Thoracic aorta (tissue), 2 donors: ENCODE measurements around the gene CCL24. TPM values are rescaled to one million over a fixed set of nuclear protein-coding genes. Genes with fewer than 3 reads are reported as not detected.
"Not testable (repeated sequence)": the region's sequence is repeated elsewhere in the genome, so short reads cannot be mapped to it uniquely, and the experiment has no call there.

Experiments used
- ATAC-seq: fragments of 150-250 bp; one replicate; pipeline ENCODE4 v1.8.0; 2017; ENCODE audit warnings: low read depth; ENCODE audit not compliant: insufficient number of reproducible peaks, low FRiP score
- DNase-seq: peaks from one replicate; pipeline ENCODE4 v3.0.0-alpha.2; 2020; ENCODE audit warnings: low spot score
- H3K27ac ChIP-seq, 2 donors: fragments of 200-600 bp; sonication (generic); 1 replicate in 1 of 2; 2 replicates in 1 of 2; pipeline ENCODE4 v1.5.1; 2016; ENCODE audit warnings: mild to moderate bottlenecking in 2 of 2, moderate library complexity in 2 of 2
- H3K27me3 ChIP-seq: fragments of 200-600 bp; sonication (generic); replicated peaks from 2 replicates; pipeline ENCODE4 v1.6.0; 2016; ENCODE audit warnings: mild to moderate bottlenecking; ENCODE audit not compliant: insufficient read depth
- H3K36me3 ChIP-seq: fragments of 200-600 bp; sonication (generic); one replicate; pipeline ENCODE4 v1.5.1; 2016
- H3K4me1 ChIP-seq, 2 donors: fragments of 200-600 bp; sonication (generic); 1 replicate in 1 of 2; 2 replicates in 1 of 2; pipeline versions ENCODE4 v1.5.1 to v1.6.0; 2016; ENCODE audit warnings: low read depth in 2 of 2, mild to moderate bottlenecking in 1 of 2; ENCODE audit not compliant: control insufficient read depth in 1 of 2
- H3K4me3 ChIP-seq: fragments of 200-600 bp; sonication (generic); 2 replicates; pipeline ENCODE4 v1.5.1; 2016; ENCODE audit warnings: mild to moderate bottlenecking
- H3K9me3 ChIP-seq: fragments of 200-600 bp; sonication (generic); 2 replicates; pipeline ENCODE4 v1.5.1; 2016
- CTCF ChIP-seq: fragments of 200-600 bp; sonication (generic); IDR thresholded peaks from one replicate; pipeline ENCODE4 v1.5.1; 2019; ENCODE audit warnings: antibody characterized with exemption
- total RNA-seq, 2 donors: library from RNA; depleted of rRNA; stranded (reverse); fragments of >200 nt; gene quantifications; one replicate each; pipeline versions ENCODE4 v1.1.0 to v1.2.3, GENCODE V29; 2016

The CCL24 gene
- total RNA-seq, 2 donors from 2014 or later: not detected

- no peak for DNase-seq
These were observed 36.6 kb upstream of the CCL24 start for GRCh38 chr7:75850235-75850634.

GRCh38 chr7:75849573-75849972, 36.0 kb upstream of the CCL24 start:
- H3K27me3 ChIP-seq: no peaks in the 10 kb centered on the region
- ATAC-seq (no peak), DNase-seq (no peak)
- H3K4me3 ChIP-seq: no peak overlapping the region
- H3K36me3 ChIP-seq: no peaks in the 10 kb centered on the region
- H3K9me3 ChIP-seq: no peaks in the 10 kb centered on the region
- no peak for TF ChIP-seq CTCF
- H3K4me1 ChIP-seq: no peaks in the 10 kb centered on the region
- H3K27ac ChIP-seq: no peak overlapping the region

More at GRCh38 chr7:75850235-75850634, 36.6 kb upstream of the CCL24 start:
- Histone ChIP-seq H3K27me3 (no peaks in the 10 kb centered on the region), H3K9me3 (no peaks in the 10 kb centered on the region), H3K36me3 (no peaks in the 10 kb centered on the region), H3K4me1 (no peaks in the 10 kb centered on the region), H3K4me3 (no peak overlapping the region), H3K27ac (no peak overlapping the region)
- TF ChIP-seq CTCF: no peak
- ATAC-seq: no peak

GRCh38 chr7:75847707-75848106, 34.1 kb upstream of the CCL24 start:
- no peak for TF ChIP-seq CTCF
- ATAC-seq (no peak), DNase-seq (no peak)
- Histone ChIP-seq H3K27me3 (no peaks in the 10 kb centered on the region), H3K4me1 (peaks cover 1 to 5% of the 10 kb centered on the region in 2 donors), H3K27ac (no peak overlapping the region), H3K9me3 (no peaks in the 10 kb centered on the region), H3K36me3 (no peaks in the 10 kb centered on the region), H3K4me3 (no peak overlapping the region)

- not testable (repeated sequence) for H3K9me3 ChIP-seq
These were observed 31.5 kb upstream of the CCL24 start for GRCh38 chr7:75845132-75845531.

GRCh38 chr7:75844158-75844557, 30.6 kb upstream of the CCL24 start:
- ATAC-seq: no peak
- H3K4me1 ChIP-seq: peaks cover 4 to 10% of the 10 kb centered on the region in 2 donors

More at GRCh38 chr7:75845132-75845531, 31.5 kb upstream of the CCL24 start:
- not testable (repeated sequence) for H3K4me1 ChIP-seq, DNase-seq, H3K27ac ChIP-seq, H3K27me3 ChIP-seq, ATAC-seq, H3K4me3 ChIP-seq, H3K36me3 ChIP-seq

More at GRCh38 chr7:75844158-75844557, 30.6 kb upstream of the CCL24 start:
- no peaks in the 10 kb centered on the region for H3K9me3 ChIP-seq
- no peaks in the 10 kb centered on the region for H3K36me3 ChIP-seq
- TF ChIP-seq CTCF: no peak
- no peaks in the 10 kb centered on the region for H3K27me3 ChIP-seq
- DNase-seq: no peak
- no peak overlapping the region for H3K27ac ChIP-seq
- no peak overlapping the region for H3K4me3 ChIP-seq
